ENCODE data around the gene UBN2. TPM values are rescaled to one million over a fixed set of nuclear protein-coding genes. Genes with fewer than 3 reads are reported as not detected.

UBN2 gene
- total and polyA plus RNA-seq, 7 donors = 1.7 to 30.1 (median 20.6) TPM

GRCh38 chr7:139183878-139184338, 47.1 kb upstream of the UBN2 start:
- 82 to 87% (median 86%) methylated on average over 7 of the region's 7 CpGs for WGBS, 3 donors

GRCh38 chr7:139186146-139186545, 44.9 kb upstream of the UBN2 start:
- H3K4me1 ChIP-seq = no peaks in the 10 kb centered on the region

More at GRCh38 chr7:139183878-139184338, 47.1 kb upstream of the UBN2 start:
- DNase-seq (no peak), ATAC-seq (no peak)
- H3K36me3 ChIP-seq (ENCODE audit: insufficient read depth in 1 of 2, low read depth in 1 of 2) = peaks cover 0 to 40% of the 10 kb centered on the region in 2 donors
- no peaks in the 10 kb centered on the region for H3K27me3 ChIP-seq (ENCODE audit: insufficient read depth in 3 of 3, low read length in 2 of 3)
- no peaks in the 10 kb centered on the region for H3K4me1 ChIP-seq
- intact Hi-C loops (cut with DNase I) = no loop called here
- no peak overlapping the region for H3K27ac ChIP-seq
- H3K9me3 ChIP-seq = no peaks in the 10 kb centered on the region
- no peak overlapping the region for H3K4me3 ChIP-seq
- TF ChIP-seq, protein P1, sequence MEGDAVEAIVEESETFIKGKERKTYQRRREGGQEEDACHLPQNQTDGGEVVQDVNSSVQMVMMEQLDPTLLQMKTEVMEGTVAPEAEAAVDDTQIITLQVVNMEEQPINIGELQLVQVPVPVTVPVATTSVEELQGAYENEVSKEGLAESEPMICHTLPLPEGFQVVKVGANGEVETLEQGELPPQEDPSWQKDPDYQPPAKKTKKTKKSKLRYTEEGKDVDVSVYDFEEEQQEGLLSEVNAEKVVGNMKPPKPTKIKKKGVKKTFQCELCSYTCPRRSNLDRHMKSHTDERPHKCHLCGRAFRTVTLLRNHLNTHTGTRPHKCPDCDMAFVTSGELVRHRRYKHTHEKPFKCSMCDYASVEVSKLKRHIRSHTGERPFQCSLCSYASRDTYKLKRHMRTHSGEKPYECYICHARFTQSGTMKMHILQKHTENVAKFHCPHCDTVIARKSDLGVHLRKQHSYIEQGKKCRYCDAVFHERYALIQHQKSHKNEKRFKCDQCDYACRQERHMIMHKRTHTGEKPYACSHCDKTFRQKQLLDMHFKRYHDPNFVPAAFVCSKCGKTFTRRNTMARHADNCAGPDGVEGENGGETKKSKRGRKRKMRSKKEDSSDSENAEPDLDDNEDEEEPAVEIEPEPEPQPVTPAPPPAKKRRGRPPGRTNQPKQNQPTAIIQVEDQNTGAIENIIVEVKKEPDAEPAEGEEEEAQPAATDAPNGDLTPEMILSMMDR (IDR thresholded peaks at IDR 0.05) = no peak

GRCh38 chr7:139189357-139189756, 41.7 kb upstream of the UBN2 start:
- TF ChIP-seq, protein P1 (IDR thresholded peaks at IDR 0.05) = no peak
- no peak overlapping the region for H3K4me3 ChIP-seq
- DNase-seq (no peak), ATAC-seq (no peak)
- H3K9me3 ChIP-seq = no peaks in the 10 kb centered on the region
- H3K4me1 ChIP-seq = no peaks in the 10 kb centered on the region
- H3K36me3 ChIP-seq (ENCODE audit: insufficient read depth in 1 of 2, low read depth in 1 of 2) = peaks cover 0 to 5% of the 10 kb centered on the region in 2 donors
- intact Hi-C loops (cut with DNase I) = no loop called here
- 93 to 97% (median 96%) methylated on average over 3 of the region's 3 CpGs for WGBS, 3 donors
- H3K27ac ChIP-seq = no peak overlapping the region
- H3K27me3 ChIP-seq (ENCODE audit: insufficient read depth in 3 of 3, low read length in 2 of 3) = no peaks in the 10 kb centered on the region

More at GRCh38 chr7:139186146-139186545, 44.9 kb upstream of the UBN2 start:
- WGBS, 3 donors = 95 to 100% (median 97%) methylated on average over 2 of the region's 2 CpGs
- no peak for DNase-seq
- Histone ChIP-seq H3K27me3 (ENCODE audit: insufficient read depth in 3 of 3, low read length in 2 of 3) (no peaks in the 10 kb centered on the region), H3K4me3 (no peak overlapping the region), H3K9me3 (no peaks in the 10 kb centered on the region), H3K27ac (no peak overlapping the region), H3K36me3 (ENCODE audit: insufficient read depth in 1 of 2, low read depth in 1 of 2) (peaks cover 0 to 35% of the 10 kb centered on the region in 2 donors)
- no peak for ATAC-seq
- intact Hi-C loops (cut with DNase I) = no loop called here
- TF ChIP-seq, protein P1 (IDR thresholded peaks at IDR 0.05) = no peak

DNA sequence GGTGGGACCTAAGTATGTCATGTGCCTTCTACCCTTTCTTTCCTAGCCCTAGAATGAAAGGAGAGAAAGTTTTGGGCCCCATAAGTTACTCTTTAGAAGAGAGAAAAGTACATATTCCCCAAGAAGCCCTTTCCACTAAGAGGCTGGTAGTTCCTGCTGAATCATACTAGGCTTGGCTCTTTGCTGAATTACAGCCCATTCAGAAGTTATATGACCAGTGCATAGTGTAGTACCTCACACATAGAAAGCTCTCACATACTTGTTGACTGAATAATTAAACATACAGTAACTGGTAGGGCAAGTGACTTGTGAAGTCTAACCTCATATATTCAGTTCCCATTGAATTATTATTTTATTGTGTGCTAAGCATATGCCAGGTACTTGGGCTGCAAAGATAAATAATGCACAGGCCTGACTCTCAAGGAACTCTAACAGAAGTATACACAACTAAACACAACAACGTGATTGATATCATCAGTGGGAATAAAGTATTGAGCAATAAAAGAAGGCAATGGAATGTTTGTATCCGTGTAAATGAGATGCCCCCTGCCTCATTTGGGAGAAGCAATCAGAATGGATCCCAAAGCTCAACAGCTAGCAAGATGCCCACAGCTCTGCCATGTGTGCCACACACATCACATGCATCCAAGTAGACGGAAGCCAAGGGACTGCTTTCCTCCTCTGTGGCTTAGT, 38.9 kb upstream of the UBN2 start:
- no peaks in the 10 kb centered on the region for H3K27me3 ChIP-seq (ENCODE audit: insufficient read depth in 3 of 3, low read length in 2 of 3)
- no peak overlapping the region for H3K4me3 ChIP-seq
- intact Hi-C loops (cut with DNase I) = no loop called here
- DNase-seq (no peak), ATAC-seq (no peak)
- 78 to 96% (median 87%) methylated on average over 3 of the region's 3 CpGs for WGBS, 3 donors
- TF ChIP-seq, protein P1 (IDR thresholded peaks at IDR 0.05) = no peak
- no peak overlapping the region for H3K27ac ChIP-seq
- H3K4me1 ChIP-seq = no peaks in the 10 kb centered on the region
- H3K36me3 ChIP-seq (ENCODE audit: insufficient read depth in 1 of 2, low read depth in 1 of 2) = peaks cover 0 to 5% of the 10 kb centered on the region in 2 donors
- no peaks in the 10 kb centered on the region for H3K9me3 ChIP-seq

Measured in psoas muscle (tissue), 8 donors.